ENCODE results near the gene ISG20. TPM values are rescaled to one million over a fixed set of nuclear protein-coding genes. Genes with fewer than 3 reads are reported as not detected.
A peak's percentile ranks its signal among the peaks of the same experiment; 100 is the strongest.

Gene ISG20
- total and polyA plus RNA-seq, 2 of the 8 experiments (the other 6 are each of a cell fraction or from before 2014, with no cell fraction given): 2.9 to 5.2 TPM

- H4K5ac ChIP-seq (ENCODE audit: insufficient read length, low read depth, low read length): no peak overlapping the region
- FAIRE-seq: no peak
- TF ChIP-seq CTBP2 (IDR thresholded peaks at IDR 0.05; ENCODE audit: borderline replicate concordance, insufficient read depth, insufficient read length, low read length) (no peak), RFX5 (IDR thresholded peaks at IDR 0.05; ENCODE audit: borderline replicate concordance, low read depth, low read length) (no peak), POLR2AphosphoS5 (IDR thresholded peaks at IDR 0.05; ENCODE audit: low read depth, low read length) (peak; percentile 31; the same call in 1 of the 2 replicates), CTCF (IDR thresholded peaks at IDR 0.05; ENCODE audit: control extremely low read depth in 1 of 3, insufficient read depth in 1 of 3, low read depth in 1 of 3, low read length in 3 of 3) (no peak)
- CTCF ChIA-PET (ENCODE audit: partially characterized antibody): interaction anchor here (0.8 to 2.2 kb wide), 8 partner anchors 8 to 203 kb away, joined by 3 to 11 read pairs (median 4); no protein-coding TSS in a partner anchor
- 92% methylated on average over 12 of the region's 12 CpGs; no CpG with 5 or more reads in 1 of the 2 experiments for WGBS, 2 experiments (ENCODE audit: extremely low coverage in 1 of 2, insufficient coverage in 1 of 2, insufficient read length in 1 of 2, insufficient replicate concordance in 2 of 2, low coverage in 1 of 2, low lambda C conversion rate in 2 of 2, missing lambda C conversion rate in 1 of 2)
- H3K18ac ChIP-seq (ENCODE audit: extremely low read depth, low read length): no peak overlapping the region
- no peak overlapping the region for H2BK12ac ChIP-seq (ENCODE audit: low read depth, low read length)
- H3K4ac ChIP-seq (replicated peaks; ENCODE audit: insufficient read length, low read depth, low read length): no peak overlapping the region
- H3K23ac ChIP-seq (ENCODE audit: insufficient read length): no peak overlapping the region
- H2AFZ ChIP-seq (ENCODE audit: low read length): no peak overlapping the region
- no peak overlapping the region for H3K56ac ChIP-seq (replicated peaks; ENCODE audit: insufficient read length, low read depth, low read length)
- no peak overlapping the region for H2BK20ac ChIP-seq (ENCODE audit: low read length)
- no peak overlapping the region for H3K27ac ChIP-seq (ENCODE audit: low read depth, low read length)
- H3K79me2 ChIP-seq (ENCODE audit: control insufficient read depth in 1 of 2, insufficient read depth in 2 of 2, low read length in 2 of 2): peaks cover 15 to 33% of the 10 kb centered on the region in 2 experiments
- no peak overlapping the region for H3K9ac ChIP-seq (replicated peaks in 1 of 4; ENCODE audit: extremely low read depth in 1 of 4, low read depth in 3 of 4, low read length in 3 of 4)
- no peak overlapping the region for H2BK120ac ChIP-seq (replicated peaks; ENCODE audit: low read depth, low read length)
- H4K20me1 ChIP-seq (replicated peaks in 1 of 2; ENCODE audit: control insufficient read depth in 1 of 2, insufficient read depth in 2 of 2, low read length in 2 of 2): peaks cover 50 to 51% of the 10 kb centered on the region in 2 experiments
- no peak overlapping the region for H3K4me3 ChIP-seq (ENCODE audit: extremely low read depth in 1 of 4, insufficient read depth in 2 of 4, low read depth in 3 of 4, low read length in 4 of 4)
- H3K23me2 ChIP-seq (ENCODE audit: low read depth, low read length): no peaks in the 10 kb centered on the region
- no peak overlapping the region for H2BK15ac ChIP-seq (ENCODE audit: low read length)
- peaks cover 27% of the 10 kb centered on the region; the same call in 1 of the 2 replicates for H3K79me1 ChIP-seq (ENCODE audit: low read depth, low read length)
- no peak for DNase-seq (ENCODE audit: low read depth in 1 of 2, low spot score in 2 of 2)
- H3K36me3 ChIP-seq (ENCODE audit: control insufficient read depth in 2 of 4, insufficient read depth in 4 of 4, low read length in 3 of 4): peaks cover 44 to 78% (median 57%) of the 10 kb centered on the region in 4 experiments
- POLR2A ChIA-PET (ENCODE audit: partially characterized antibody): interaction anchor here (5.8 to 7.5 kb wide), 3 partner anchors 6 to 16 kb away, joined by 38 to 61 read pairs (median 52); partner anchors contain the start of gene AEN
- H2BK5ac ChIP-seq (ENCODE audit: low read depth, low read length): no peak overlapping the region
- H3K4me1 ChIP-seq (replicated peaks in 1 of 4; ENCODE audit: control insufficient read depth in 3 of 4, insufficient read depth in 4 of 4, low read length in 3 of 4): peaks cover 0 to 5% (median 3%) of the 10 kb centered on the region in 4 experiments; a peak in 5 of 7 replicates
- H4K91ac ChIP-seq (replicated peaks; ENCODE audit: insufficient read length, low read length): no peak overlapping the region
- H3K27me3 ChIP-seq (replicated peaks in 1 of 4; ENCODE audit: control insufficient read depth in 3 of 4, extremely low read depth in 1 of 4, insufficient read depth in 3 of 4, low read length in 3 of 4): no peaks in the 10 kb centered on the region
- no peak overlapping the region for H3K14ac ChIP-seq (ENCODE audit: insufficient read length)
- no peak overlapping the region for H3K4me2 ChIP-seq (ENCODE audit: insufficient read depth in 1 of 2, low read depth in 2 of 2, low read length in 2 of 2)
- H3K9me3 ChIP-seq (ENCODE audit: insufficient read depth in 2 of 2, low read depth in 1 of 2, low read length in 1 of 2): no peaks in the 10 kb centered on the region
- H2AK5ac ChIP-seq (ENCODE audit: low read depth, low read length): no peak overlapping the region
- no peak overlapping the region for H4K8ac ChIP-seq (ENCODE audit: extremely low read depth, insufficient read depth, low read length)
Observed at GRCh38 chr15:88631464-88632028, 7.3 kb upstream of the ISG20 start.
